HG03108 (cell line): ENCODE data around the gene NTN1.
"Not testable (repeated sequence)": the region's sequence is repeated elsewhere in the genome, so short reads cannot be mapped to it uniquely, and the experiment has no call there.

Experiments used
- ATAC-seq: cut with Tn5 transposase; IDR thresholded peaks from one replicate; pipeline ENCODE4 v1.9.1; 2021; ENCODE audit warnings: moderate library complexity; ENCODE audit not compliant: unreplicated experiment

NTN1 gene

DNA sequence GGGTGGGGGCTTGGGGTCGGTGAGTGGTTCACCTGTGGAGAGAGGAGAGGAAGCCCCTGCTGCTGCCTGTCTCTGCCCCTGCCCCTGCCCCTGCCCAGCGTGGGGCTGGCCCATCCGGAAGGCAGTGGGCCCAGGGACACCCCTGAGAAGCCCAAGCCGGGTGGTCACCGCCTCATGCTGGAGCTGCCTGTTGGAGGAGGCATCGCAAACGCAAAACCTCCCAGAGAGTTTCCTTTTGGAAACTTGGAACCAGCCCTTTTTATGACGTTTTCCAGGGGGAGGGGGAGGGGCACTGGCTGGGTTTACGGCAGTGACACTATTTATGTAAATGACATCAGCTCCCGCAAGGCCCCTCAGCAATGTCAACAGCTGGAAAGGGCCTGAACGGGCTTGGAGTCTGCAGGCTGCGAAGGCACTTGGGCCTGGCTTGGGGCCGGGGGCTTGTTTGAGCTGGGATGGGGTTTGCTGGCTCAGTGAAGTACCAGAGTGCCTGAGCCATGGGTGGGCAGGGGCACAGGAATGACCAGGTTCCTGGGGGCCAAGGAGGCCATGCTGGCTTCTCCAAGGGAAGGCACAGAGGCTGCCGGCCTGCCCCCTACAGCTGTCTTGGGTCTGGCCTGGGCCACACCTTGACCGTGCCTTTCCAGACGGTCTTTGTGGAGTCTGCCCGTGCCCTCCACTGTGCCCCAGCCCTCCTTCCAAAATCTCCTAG lies 219.5 kb downstream of the NTN1 start:
- no peak for ATAC-seq

DNA sequence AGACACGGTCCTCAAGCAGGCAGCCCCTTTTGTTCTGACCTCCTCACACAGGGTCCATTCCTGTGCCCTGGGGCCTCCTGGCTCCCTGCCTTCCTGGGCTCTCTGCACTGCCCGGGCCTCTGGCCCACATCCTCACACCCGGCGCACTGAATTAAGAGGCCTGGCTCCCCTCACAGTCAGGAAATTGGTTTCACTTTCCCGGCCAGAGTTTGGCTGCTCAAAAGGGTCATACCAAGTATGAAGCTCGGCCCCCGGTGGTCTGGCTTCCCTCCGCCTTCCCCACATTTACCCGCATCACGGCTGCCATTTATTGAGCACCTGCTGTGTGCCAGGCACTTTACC lies 220.0 kb downstream of the NTN1 start:
- no peak for ATAC-seq

DNA sequence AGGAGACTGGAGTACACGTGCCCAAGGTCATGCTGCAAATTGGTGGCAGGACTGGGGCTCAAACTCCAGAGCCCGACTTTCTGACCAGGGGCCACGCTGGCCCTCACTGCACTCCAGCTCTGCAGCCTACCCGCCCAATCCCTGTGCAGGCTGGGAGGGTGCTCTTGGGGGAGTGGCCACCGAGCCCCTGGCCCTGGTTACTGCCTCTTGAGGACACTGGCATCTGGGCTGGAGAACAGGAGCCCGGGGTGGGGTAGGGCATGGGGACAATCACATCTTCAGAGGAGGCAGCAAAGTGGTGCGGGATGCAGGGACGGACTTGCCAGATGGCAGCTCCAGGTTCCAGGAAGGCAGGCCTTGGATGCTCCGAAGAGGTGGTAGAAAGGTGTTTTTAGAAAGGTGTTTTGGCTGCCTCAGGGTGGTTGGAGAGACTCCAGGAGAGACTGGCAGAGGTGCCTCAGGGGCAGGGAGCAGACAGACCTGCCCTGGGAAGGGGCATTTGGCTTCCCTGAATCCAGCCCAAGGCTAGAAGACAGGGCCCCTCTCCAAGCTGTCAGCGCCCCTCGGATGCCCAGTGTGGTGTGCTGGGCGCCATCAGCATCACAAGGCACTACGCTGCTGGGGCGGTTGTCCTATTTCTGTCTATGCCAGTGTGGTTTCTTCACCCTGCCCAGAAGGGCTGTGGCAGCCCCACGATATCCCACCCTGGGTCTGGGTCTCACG lies 220.6 kb downstream of the NTN1 start:
- ATAC-seq, result no peak

DNA sequence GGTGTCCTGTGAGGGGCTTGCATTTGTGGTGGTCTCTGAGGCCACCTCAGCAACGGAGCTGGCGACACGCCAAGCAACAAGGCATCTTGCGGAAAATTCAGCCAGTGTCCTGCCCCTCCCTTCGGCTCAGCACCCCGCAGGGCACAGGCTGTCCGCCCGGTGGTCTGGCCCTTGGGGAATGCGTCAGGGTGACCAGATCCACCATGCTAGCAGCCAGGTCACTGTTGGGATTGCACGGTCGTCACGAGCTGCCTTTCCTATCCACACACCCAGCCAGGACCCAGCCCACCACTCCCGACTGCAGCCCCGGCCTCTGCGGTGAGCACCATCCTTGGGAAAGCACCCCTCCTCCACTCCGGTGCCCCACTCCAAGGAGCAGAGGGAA lies 221.2 kb downstream of the NTN1 start:
- no peak for ATAC-seq

DNA sequence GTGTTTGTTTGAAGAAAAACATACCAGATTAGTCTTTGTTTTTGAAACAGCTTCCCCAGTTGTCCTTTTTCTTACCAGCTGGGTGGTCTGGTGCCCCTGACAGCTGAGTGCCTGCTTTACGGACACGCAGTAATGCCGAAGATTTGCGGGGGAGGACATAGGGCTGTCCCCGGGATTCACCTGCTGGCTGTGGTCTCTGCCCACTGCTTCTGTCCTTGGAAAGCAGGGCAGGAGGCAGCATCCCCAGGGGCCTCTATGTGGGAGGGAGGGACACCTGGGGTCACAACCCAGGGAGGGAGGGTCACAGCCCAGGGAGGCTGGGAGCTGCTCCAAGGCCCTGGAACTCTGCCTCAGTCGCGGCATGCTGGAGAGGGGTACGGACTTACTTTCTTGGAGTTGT lies 221.7 kb downstream of the NTN1 start:
- no peak for ATAC-seq

DNA sequence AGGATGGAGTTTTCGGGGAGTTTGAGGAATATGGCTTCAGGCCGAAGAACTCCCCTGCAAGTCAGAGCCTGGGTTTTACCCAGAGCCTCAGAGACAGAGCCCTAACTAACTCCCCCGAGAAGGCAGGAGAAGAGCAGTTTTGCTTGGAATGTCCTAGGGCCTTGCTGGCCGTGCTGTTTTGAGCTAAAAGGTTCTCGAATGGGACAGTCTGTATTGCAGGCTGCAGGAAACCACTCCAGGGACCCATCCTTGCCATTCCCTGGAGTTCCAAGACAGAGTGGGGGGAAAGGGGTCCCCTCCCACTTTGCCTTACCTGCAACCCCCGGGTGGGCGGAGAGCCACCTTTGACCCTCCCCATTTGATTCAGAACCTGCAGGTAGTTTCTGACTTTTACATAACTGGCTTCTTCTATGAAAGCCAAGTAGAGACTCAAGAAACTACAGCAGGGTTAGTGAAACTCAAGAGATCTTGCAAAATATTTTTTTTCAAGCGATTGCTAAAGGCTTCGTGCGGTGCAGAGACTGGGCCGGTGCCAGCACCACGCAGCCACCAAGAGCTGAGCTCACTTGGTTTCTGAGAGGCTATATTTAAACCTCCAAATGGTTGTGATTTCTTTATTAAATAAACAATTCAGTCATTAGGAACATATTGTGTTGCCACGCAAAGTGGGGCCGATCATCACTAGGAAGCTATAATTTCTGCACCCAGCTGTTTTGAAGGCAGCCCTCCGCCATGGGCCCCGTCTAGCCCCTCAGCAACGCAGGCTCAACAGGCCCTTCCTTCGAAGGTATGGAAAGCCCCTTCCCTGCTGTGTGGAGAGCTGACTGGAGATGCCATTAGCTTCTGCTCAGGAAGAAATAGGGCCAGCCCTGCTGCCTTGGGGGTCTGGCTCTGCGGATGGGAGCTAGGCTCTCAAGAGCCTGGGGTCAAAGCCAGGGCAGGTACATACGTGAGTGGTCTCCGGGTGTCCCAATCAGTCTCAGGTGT lies 223.0 kb downstream of the NTN1 start:
- ATAC-seq, result no peak

DNA sequence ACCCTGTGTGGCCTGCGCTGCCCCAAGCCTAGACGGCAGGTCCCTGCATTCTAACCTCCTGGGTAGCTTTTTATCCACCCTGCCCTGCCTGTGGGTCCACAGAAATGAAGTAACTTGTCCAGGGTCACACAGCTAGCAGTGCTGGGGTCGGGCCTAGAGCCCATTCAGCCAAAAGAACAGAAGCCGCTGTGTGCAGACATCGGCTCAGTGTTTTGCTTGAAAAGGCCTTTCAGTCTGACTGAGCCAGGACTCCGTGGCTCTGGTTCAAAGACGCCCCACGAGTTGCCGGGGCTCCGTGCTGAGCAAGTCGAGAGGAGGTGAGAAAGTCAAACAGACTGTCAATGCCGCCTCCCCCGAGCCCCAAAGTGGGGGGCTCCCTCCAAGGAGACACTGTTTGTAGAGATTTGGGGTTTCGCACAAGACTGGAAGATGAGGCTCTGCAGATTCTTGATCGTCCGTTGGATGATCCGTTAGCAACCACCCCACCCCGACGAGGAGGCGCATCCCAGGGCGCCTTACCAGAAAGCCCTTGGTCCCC lies 226.2 kb downstream of the NTN1 start:
- ATAC-seq, result no peak

DNA sequence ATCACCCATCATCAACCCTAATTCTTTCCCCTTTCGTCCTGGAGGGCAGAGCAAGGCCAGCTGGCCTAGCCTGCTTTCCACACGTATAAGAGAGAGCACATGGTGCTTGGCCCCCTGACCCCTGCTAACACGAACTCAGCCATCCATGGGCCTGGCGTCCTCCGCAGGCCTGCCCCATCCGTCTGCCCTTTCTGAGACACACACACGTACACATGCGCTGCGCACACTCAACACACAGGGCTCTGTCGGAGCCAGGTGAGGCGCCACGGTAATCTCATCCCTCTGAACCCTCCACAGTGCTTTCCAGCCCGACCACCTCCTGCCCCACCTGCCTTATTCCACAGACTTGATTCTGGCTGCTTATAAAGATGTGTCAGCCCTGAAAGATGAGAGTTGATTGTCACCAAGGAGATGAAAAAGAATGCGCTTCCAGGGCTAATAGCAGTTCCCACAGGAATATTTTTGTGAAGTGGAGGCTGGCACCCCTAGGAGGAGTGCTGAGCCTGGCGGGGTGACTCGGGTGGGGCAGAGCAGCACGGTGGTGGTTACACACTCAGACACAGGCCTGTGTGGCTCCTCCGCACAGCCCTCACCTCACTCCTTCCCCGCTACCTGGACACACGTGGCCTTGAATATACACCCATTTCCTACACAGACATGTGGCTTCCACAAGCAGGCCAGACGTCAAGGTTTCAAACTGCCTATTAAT lies 228.1 kb downstream of the NTN1 start:
- ATAC-seq, result no peak

DNA sequence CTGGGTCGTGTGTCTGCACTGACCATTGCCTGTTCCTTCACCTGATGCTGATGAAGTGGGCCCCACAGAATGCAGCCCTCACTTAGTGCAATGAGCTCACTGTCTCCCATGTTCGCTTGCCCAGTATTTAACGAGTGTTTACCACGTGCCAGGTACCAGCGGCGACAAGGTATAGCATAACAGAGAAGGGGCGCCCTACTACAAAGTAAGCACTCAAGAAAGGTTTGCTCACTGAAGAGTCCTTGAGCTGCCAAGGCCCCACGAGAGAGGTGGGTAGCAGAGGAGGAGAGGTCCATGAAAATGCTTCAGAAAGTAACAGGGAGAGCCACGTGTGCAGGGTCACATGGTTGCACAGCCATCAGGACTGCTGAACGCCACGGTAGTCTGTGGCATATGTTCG lies 230.0 kb downstream of the NTN1 start:
- ATAC-seq, result no peak

DNA sequence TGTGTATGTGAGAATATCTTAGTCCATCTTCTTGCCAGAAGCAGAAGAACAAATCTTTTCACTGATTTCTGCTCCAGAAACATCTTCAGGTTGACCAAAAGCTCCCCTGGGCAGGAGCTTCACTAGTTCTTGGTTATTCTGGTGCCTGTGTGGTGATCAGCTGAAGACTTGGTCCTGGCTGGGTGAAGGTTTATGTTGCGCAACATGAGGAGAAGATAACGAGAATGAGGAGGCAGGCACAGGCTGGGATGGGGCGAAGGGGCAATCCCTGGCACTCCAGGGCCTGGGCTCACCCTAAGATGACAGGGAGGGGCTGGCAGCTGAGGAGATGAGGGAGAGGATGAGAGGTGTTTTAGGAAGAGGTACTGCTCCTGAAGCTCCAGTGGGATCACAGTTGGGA lies 232.0 kb downstream of the NTN1 start:
- no peak for ATAC-seq

DNA sequence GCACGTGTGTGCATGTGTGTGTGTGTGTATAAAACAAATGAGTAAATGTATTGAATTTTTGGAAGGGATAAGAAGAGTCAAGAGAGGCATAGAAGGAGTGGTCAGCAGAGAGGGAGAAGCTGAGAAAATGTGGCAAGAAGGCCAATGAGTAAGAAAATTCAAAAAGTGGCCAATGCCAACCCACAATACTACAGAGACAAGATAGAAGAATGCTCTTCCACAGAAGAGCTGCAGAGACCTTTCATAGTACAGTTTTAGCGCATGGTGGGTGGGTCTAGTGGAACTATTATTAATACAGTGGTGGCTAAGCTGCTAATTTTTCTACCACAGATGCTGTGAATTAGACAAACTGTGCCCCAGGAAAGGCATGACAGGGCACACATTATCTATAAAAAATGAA lies 233.5 kb downstream of the NTN1 start:
- no peak for ATAC-seq

DNA sequence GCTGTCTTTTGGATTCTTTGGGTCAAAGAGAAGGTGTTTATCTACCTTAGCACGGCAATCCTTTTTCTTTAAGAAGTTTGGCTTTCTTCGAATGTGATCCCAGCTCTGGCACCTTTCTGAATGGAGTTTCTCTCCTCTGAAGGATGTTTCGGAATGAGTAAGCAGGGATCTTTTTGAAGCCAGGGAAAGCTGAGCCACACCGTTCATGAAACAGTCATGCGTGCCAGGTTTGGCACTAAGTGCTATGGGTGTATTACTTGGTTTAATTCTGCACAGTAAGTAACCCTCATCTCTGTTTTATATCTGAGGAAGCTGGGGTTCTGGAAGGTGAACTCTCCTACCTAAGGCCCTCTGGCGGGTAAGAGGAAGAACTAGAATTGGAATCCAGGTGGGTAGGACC lies 234.5 kb downstream of the NTN1 start:
- no peak for ATAC-seq

DNA sequence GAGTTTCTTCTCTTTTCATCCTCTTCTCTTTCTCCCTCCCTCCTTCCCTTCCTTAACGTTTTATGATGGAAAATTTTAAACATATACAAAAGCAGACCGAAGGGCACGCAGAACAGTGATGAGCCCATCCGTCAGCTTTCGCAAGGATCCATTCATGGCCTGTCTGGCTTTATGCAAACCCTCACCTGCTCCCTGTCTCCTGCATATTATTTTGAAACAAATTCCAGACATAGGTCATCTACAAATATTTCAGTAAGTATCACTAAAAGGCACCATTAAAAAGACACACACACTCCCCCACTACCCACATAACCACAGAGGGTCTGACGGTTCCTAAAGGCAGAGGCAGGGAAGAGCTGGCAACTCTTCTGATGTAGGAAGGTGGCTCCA lies 235.0 kb downstream of the NTN1 start:
- no peak for ATAC-seq

DNA sequence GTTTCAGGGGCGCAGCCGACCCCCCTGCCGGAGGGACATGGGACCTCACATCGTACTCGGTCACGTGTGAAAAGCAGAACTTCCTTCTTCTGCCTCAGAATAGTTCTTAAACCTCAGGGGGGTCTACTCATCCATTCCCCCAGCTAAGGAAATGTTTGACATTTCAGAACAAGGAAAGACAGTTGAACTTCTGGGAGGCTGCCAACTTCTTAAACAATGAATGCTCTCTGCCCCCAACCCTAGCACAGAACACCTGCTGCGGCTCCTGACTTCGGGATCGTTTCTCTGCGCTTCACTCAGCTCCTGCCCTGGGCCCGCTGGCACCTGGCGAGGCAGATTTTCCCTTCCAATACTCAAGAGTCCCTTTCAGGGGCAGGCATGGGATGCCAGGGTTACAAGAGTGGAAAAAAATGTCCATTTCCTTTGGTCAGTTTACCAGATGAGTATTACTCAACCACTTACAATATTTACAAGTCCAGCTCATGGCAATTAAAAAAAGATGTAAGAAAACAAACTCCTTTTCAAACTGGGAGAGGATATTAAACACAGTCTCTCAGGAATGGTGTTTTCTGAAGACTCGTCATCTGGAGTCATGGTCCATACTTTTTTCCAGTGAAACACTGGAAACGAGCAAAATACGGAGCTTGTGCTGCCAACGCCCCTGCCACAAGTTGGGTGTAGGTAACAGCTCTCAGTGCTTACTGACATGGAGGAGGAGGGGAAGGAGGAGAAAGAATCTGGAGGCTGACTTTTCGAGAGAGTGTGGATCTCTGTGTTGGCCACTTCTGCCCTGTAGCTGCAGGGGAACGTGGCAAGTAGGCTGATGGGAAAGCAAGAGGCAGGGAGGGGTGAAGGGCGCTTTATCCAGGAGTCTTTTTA lies 235.7 kb downstream of the NTN1 start:
- no peak for ATAC-seq

DNA sequence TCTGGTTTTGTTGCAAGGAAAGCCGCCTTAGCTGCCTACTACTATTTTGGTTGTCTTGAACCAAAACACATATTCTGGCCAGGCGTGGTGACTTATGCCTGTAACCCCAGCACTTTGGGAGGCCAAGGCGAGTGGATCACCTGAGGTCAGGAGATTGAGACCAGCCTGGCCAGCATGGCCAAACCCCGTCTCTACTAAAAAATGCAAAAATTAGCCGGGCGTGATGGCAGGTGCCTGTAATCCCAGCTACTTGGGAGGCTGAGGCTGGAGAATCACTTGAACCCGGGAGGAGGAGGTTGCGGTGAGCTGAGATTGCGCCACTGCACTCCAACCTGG lies 236.3 kb downstream of the NTN1 start:
- not testable (repeated sequence) for ATAC-seq

DNA sequence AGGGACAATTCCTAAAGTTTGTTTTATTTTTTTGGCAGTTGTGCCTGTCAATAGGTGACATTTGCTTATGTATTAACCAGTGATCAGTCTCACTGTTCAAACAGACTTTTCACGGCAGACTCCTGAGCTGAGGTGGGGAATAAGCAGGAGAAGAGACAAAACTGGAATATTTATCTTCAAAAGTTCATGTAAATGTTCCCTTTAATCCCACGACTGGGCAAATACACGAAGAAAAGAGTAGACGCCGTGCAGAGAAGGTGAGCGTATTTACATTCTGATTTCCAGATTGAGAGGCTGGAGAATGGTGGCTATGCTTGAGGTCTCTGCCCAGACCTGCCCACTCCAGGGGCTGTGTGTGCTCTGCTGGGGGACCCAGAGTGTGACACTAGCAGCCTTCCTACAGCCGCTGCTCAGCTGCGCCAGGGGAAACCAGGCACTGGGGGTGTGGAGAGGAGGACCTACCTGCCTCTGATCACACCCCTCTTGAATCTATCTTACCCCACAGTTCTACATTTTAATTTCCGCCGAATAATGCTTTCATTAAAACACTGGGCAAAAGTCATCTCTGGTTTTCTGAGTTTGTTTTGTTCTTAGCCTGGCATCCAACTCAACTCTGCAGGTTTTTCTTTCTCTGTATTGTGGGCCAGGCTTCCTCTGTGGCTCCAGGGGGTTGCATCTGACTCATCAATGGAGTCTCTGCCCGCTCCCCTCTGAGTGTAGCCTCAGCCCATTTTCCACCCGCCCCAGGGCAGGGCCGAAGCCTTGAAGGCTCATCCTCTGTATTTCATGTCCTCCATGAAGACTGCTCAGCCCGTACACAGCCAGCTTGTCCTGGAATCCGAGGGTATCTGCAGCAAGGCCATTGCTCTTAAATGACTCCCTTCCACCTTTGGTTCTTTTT lies 237.1 kb downstream of the NTN1 start:
- no peak for ATAC-seq

DNA sequence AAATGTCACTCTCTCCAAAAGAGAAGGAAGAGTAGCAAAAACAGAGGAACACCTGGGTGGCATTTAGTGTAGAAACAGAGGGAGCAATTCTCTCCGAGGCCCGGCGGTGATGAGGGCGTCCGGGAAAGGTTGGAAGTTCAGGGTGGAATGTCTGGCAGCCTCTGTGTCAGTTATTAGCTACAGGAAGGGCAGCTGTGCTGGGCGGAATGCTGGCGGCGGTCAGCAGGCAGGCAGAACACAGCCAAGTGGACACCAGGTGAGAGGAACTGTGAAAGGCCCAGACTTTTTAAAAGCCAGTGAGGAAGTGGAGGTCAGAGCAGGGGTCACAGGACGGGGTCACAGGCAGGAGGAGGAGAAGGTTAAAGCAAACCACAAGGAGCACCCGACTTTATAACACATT lies 238.1 kb downstream of the NTN1 start:
- no peak for ATAC-seq

DNA sequence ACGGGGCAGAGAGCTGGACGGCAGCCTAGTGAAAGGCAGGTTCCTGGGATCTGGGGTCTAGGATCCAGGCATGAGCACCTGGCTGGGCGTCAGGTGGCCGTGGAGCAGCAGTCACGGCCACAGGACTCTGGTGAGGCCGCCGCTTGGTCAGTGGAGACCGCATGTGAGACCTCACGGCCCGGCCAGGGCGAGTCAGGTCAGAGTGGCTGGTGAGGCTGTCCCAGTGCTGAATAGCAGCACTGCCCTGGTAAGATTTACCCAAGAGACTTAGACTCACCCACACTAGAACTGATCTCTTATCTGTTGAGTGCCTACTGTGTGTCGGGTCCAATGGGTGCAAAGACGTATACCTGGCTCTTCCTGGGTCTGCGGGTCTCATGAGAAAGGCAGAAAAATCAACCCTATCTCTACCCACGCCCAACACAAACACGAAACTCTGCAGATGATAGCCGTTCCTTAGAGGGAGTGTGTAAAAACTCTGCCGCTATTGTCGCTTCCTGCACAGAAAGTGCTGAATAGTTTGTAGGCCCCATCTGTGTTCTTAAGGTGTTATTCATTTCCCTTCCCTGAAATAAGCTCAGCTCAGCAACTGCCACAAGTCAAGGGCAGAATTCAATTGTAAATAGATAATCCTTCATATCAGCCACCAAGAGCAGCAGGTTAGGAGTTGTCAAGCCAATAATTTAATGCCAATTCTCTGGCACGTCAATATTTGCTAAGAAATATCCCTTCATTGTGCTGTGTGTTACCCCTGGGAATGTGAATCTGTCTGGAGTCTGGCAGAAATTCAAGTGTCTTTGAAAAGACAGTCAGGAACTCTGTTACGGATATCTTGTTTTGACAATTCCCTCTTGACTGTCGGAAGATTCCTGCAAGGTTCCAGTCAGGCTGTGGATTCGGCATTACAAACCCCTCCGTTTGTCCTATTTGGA lies 240.0 kb downstream of the NTN1 start:
- ATAC-seq, result no peak
